Lung microvascular endothelial cell (primary cell): ENCODE measurements around the gene C1QTNF1. TPM values are rescaled to one million over a fixed set of nuclear protein-coding genes. Genes with fewer than 3 reads are reported as not detected.
A peak's percentile ranks its signal among the peaks of the same experiment; 100 is the strongest.
"Not testable (repeated sequence)": the region's sequence is repeated elsewhere in the genome, so short reads cannot be mapped to it uniquely, and the experiment has no call there.

Experiments
- DNase-seq, 2 donors: peaks; one replicate each; pipeline versions ENCODE4 v3.0.0 to v3.0.0-alpha.2; 2010; ENCODE audit warnings: low read depth in 2 of 2
- total RNA-seq: library from RNA; depleted of rRNA; stranded (reverse); fragments of >200 nt; gene quantifications from 2 replicates; pipeline ENCODE4 v1.2.1, GENCODE V29; 2014

The C1QTNF1 gene
- total RNA-seq, 1 donor from 2014 or later, result 11.9 TPM

DNA sequence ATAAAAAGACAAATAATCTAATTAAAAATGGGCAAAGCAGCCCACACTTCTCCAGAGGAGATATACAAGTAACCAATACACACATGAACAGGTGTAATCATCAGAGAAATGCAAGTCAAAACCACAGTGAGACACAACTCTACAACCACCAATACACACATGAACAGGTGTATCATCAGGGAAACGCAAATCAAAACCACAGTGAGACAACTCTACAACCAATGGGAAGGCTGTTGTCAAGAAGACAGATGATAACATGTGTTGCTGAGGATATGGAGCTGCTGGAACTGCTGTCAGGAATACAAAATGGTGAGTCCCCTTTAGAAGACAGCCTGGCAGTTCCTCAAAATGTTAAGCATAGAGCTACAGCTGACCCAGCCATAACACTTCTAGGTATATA is 28.2 kb downstream of the C1QTNF1 start:
- DNase-seq, result no peak

- DNase-seq, result peak in 1 of 2 donors; percentile 70
These were observed 29.4 kb downstream of the C1QTNF1 start for GRCh38 chr17:79053251-79053925.

DNA sequence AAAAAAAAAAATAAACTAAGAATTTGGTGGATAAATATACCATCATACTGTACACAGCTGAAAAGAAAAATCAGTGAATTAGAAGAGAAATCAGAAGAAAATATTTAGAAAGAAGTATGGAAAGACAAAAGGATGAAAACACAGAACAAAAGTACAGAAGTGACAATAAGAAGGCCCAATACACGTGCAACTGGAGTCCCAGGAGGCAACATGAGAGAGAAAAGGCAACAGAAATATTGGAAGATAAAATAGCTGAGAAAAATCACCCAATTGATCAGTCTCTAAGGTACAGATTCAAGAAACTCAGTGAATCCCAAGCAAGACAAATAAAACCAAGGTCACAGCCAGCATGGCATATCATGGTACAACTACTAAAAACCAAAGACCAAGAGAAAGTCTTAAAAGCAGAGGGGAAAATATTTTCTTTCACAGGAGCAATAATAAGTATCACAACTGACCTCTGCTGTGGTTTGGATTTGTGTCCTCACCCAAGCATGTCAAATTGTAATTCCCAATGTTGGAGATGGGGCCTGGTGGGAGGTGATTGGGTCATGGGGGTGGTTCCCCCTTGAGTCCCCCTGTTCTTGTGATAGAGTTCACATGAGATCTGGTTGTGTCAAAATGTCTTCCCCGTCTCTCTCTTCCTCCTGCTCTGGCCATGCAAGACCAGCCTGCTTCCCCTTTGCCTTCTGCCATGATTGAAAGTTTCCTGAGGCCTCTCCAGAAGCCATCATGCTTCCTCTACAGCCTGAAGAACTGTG is 30.4 kb downstream of the C1QTNF1 start:
- DNase-seq, result peak in 1 of 2 donors; percentile 34

DNA sequence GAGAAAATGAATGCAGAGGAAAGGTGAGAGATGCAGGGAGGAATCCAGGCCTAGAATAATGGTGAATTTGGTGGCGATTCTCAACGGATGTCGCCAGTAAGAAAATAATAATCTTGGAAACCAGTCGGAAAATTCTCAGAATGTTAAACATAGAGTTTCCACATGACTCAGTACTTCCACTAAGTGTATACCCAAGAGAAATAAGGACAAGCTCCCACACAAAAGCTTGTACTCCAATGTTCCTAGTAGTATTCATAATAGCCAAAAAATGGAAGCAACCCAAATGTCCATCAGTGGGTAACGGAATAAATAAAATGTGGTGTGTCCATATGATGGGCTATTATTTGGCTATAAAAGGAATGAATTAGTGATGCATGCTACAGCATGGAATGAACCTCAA is 31.2 kb downstream of the C1QTNF1 start:
- no peak for DNase-seq

DNA sequence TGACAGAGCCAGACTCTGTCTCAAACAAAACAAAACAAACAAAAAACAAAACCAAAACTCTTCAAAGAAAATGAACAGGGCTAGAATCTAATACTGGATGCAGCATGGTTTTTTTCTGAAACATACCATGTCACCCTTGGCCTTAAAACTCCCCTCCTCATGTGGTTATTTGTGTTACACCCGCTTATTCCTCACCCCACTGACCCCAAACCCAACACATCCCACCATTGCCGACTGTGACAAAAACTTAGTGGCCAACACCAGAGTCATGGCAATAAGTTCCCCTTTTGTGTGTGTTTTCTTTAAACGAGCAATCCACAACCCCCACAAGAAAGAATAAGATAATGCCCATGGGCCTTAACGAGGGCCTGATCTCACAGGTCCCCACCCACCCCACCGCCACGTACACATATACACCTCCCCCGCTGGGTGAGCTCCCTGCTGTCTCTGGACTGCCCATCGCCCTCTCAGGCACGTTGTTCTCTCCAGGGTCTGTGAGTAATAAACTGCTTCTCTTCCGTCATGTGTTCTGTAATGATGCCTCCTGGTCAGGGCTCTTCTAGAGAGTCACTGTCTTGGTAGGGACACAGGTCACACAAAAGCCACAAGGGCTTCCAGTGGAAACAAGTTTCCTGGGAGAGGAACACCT is 33.9 kb downstream of the C1QTNF1 start:
- DNase-seq, result no peak

- no peak for DNase-seq
These were observed 38.7 kb downstream of the C1QTNF1 start for GRCh38 chr17:79062691-79063090.

- no peak for DNase-seq
These were observed 40.1 kb downstream of the C1QTNF1 start for GRCh38 chr17:79064026-79064425.

- DNase-seq, result peak; percentile 58 to 76
These were observed 41.2 kb downstream of the C1QTNF1 start for GRCh38 chr17:79065105-79065670.

- DNase-seq, result no peak
These were observed 43.0 kb downstream of the C1QTNF1 start for GRCh38 chr17:79066963-79067362.

DNA sequence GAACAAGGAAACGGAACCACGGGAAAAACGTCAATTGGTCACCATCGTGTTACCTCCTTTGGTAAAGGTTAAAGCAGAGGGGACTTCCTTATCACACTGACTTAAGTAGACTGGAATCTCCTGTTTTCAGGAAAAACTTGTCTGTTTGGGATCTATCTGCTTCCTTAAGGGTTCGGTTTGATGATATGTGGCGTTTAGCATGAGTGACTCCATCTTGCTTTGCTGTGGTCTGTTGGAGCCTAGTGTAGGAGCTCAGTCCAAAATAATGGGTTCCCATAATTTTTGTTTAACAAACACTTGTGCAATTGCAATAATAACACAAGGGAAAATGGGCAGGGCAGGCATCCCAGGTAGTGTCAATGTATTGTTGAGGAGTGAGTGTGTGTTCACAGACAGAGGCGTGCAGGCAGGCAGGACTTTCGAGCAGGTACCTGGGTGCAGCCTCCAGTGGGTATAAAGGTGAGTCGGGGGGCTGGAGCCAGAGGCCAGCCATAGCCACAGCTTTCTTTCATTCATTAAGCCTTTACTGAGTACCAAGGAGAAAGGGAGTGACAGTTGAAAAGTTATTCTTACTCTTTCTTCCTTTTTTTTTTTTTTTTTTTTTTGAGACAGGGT is 46.4 kb downstream of the C1QTNF1 start:
- no peak for DNase-seq

- DNase-seq, result no peak
These were observed 47.3 kb downstream of the C1QTNF1 start for GRCh38 chr17:79071161-79071740.

- no peak for DNase-seq
These were observed 48.6 kb downstream of the C1QTNF1 start for GRCh38 chr17:79072544-79072943.

DNA sequence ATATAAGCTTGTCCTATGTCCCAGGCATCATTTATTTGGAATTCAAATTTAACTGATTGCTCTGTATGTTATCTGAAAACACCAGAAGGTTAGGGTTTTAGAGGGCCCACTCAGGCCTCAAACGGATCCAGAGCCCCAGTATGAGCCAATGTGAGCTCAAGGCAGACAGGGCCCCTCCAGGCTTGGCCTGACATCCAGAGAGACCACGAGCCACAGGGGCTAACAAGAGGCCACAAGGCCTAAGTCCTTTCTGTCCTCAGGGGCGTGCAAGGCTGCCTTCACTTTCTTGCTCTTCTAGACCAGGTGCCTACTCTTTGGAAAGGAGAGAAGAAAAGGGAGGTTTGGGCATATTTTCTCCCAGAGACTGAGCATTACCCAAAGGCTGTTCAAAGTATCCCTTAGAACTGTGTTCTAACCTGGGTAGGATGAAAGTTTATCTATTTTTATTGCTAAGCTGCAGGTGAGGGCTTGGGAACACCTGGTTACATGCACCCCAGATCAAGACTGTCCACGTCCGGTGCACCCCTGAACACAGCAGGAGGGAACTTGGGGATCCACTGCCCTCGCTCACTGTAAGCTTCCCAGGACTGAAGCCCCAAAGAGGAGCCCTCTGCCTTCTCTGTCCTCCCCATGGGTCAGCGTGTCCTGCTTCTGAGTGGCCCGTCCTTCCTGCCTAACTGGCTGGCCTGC is 49.2 kb downstream of the C1QTNF1 start:
- DNase-seq, result no peak

GRCh38 chr17:79073706-79074088 is 49.7 kb downstream of the C1QTNF1 start:
- no peak for DNase-seq

- not testable (repeated sequence) for DNase-seq
These were observed 50.2 kb downstream of the C1QTNF1 start for GRCh38 chr17:79074121-79074648.

- peak; percentile 92 to 95 for DNase-seq
These were observed 50.9 kb downstream of the C1QTNF1 start, which contains the start of gene ENGASE for GRCh38 chr17:79074649-79075445. TSS of gene ENGASE (plus strand) at chr17:79074824. CDS start at chr17:79074945, 121 bp downstream.

- DNase-seq, result no peak
These were observed 51.4 kb downstream of the C1QTNF1 start for GRCh38 chr17:79075446-79075750.

GRCh38 chr17:79075861-79076406 is 52.0 kb downstream of the C1QTNF1 start:
- no peak for DNase-seq

DNA sequence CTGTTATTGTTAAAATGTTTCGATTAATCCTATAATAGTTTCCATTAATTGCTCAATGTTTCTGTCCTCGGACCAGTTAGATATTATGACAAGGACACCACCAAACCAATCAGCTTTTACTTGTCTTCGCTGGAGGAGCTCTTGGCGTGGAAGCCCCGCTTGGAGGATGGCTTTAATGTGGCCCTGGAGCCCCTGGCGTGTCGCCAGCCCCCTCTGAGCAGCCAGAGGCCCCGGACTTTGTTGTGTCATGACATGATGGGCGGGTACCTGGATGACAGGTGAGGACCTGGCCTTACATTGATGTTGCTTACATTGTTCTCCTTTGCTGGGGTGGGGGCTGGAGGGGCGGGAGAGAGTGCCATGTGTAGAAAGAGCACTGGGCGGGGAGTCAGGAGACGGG is 53.6 kb downstream of the C1QTNF1 start:
- no peak for DNase-seq
